Panc1 (cell line): ENCODE data around the gene KIAA1614. TPM values are rescaled to one million over a fixed set of nuclear protein-coding genes. Genes with fewer than 3 reads are reported as not detected.

Experiments used
- ATAC-seq: fragments of 200-7000 bp; cut with Tn5 transposase; 2 replicates; pipeline ENCODE4 v1.9.1; 2020; ENCODE audit warnings: mild to moderate bottlenecking, moderate library complexity
- BruUV-seq: library from RNA; stranded (reverse); fragments of 400-500 nt; replicated peaks from 2 replicates; lab custom pipeline; 2021; lab: Mats Ljungman, UMichigan
- CTCF ChIA-PET: fragments of 300-600 bp; sonication (Branson Sonifier 250); formaldehyde crosslinking; loops from one replicate; lab custom pipeline; 2022; ENCODE audit warnings: antibody characterized with exemption; lab: Charles Lee
- POLR2A ChIA-PET: fragments of 300-600 bp; sonication (Branson Sonifier 250); formaldehyde crosslinking; loops from one replicate; lab custom pipeline; 2022; ENCODE audit warnings: antibody characterized with exemption; lab: Charles Lee
- DNase-seq: peaks from one replicate; pipeline ENCODE4 v3.0.0-alpha.2; 2010; ENCODE audit warnings: low read depth, low spot score
- H3K27ac ChIP-seq: 2 replicates; pipeline ENCODE4 v1.5.1; 2011; ENCODE audit warnings: mild to moderate bottlenecking, low read length, inconsistent platforms
- H3K27me3 ChIP-seq: fragments of 200-500 bp; sonication (Bioruptor generic); 2 replicates; pipeline ENCODE4 v1.6.0; 2014; ENCODE audit warnings: low read length, inconsistent platforms; ENCODE audit not compliant: control insufficient read depth, insufficient read depth
- H3K36me3 ChIP-seq: fragments of 200-500 bp; sonication (Bioruptor generic); 2 replicates; pipeline ENCODE4 v1.5.1; 2014; ENCODE audit warnings: inconsistent platforms, mild to moderate bottlenecking, low read length, moderate library complexity; ENCODE audit not compliant: control insufficient read depth, insufficient read depth
- H3K4me1 ChIP-seq: 2 replicates; pipeline ENCODE4 v1.5.1; 2011; ENCODE audit warnings: inconsistent platforms, mild to moderate bottlenecking, low read length, moderate library complexity; ENCODE audit not compliant: control insufficient read depth, insufficient read depth
- H3K4me3 ChIP-seq, 2 experiments: 2 replicates each; pipeline ENCODE4 v1.5.1; 2011 to 2012; ENCODE audit warnings: low read depth in 2 of 2, low read length in 2 of 2, mild to moderate bottlenecking in 2 of 2, inconsistent platforms in 1 of 2, moderate library complexity in 1 of 2
- H3K9me3 ChIP-seq: fragments of 200-500 bp; sonication (Bioruptor generic); 2 replicates; pipeline ENCODE4 v1.5.1; 2014; ENCODE audit warnings: low read depth, mild to moderate bottlenecking, inconsistent platforms, low read length, moderate library complexity; ENCODE audit not compliant: control insufficient read depth, insufficient read depth
- CTCF ChIP-seq: fragments of 450-650 bp; IDR thresholded peaks from 2 replicates; pipeline ENCODE4 v1.5.1; 2017; ENCODE audit warnings: mild to moderate bottlenecking
- POLR2AphosphoS5 ChIP-seq: IDR thresholded peaks from 2 replicates; pipeline ENCODE4 v1.6.1; 2012; ENCODE audit warnings: mild to moderate bottlenecking, low read depth, low read length, moderate library complexity
- REST ChIP-seq, 2 experiments: IDR thresholded peaks; 2 replicates each; pipeline ENCODE4 v1.6.1; 2011 to 2012; ENCODE audit warnings: low read depth in 2 of 2, control low read depth in 1 of 2, low read length in 1 of 2, mild to moderate bottlenecking in 1 of 2, moderate library complexity in 1 of 2; ENCODE audit not compliant: insufficient read depth in 1 of 2
- SIN3A ChIP-seq: IDR thresholded peaks from 2 replicates; pipeline ENCODE4 v1.6.1; 2012; ENCODE audit warnings: low read depth, mild to moderate bottlenecking, low read length, moderate library complexity, borderline replicate concordance; ENCODE audit not compliant: insufficient read depth
- TCF7L2 ChIP-seq: IDR thresholded peaks from 2 replicates; pipeline ENCODE4 v1.6.1; 2011; ENCODE audit warnings: mild to moderate bottlenecking, low read depth, low read length, inconsistent platforms
- in situ Hi-C: cut with HindIII; loops from 2 replicates; pipeline ENCODE4 v1.10.0; 2016; ENCODE audit warnings: low sequenced_read_pairs, low pct_unique_long_range_greater_than_20kb
- intact Hi-C: fragments of 100-400 bp; cut with micrococcal nuclease; formaldehyde crosslinking; loops from one replicate; pipeline ENCODE4 v1.10.0; 2022; ENCODE audit not compliant: unreplicated experiment
- total RNA-seq: library from RNA; stranded (reverse); gene quantifications from one replicate; pipeline ENCODE4 v1.2.1, GENCODE V29; 2021; ENCODE audit not compliant: unreplicated experiment

The KIAA1614 gene
- total RNA-seq, 1 experiment from 2014 or later, result 0.80 TPM

- ATAC-seq (no peak), DNase-seq (no peak)
- Histone ChIP-seq H3K9me3 (no peaks in the 10 kb centered on the region), H3K4me3 (no peak overlapping the region), H3K36me3 (no peaks in the 10 kb centered on the region), H3K27me3 (no peaks in the 10 kb centered on the region), H3K27ac (no peak overlapping the region), H3K4me1 (peaks cover 5% of the 10 kb centered on the region)
- TF ChIP-seq POLR2AphosphoS5 (no peak), SIN3A (no peak), CTCF (no peak), REST (IDR thresholded peaks at IDR 0.05; ENCODE audit: insufficient read depth in 1 of 2, low read depth in 2 of 2, low read length in 1 of 2) (no peak), TCF7L2 (no peak)
- intact Hi-C loops (loop anchor here (10.0 kb wide), 1 partner anchor 214 kb away; no protein-coding TSS in a partner anchor), in situ Hi-C loops (no loop called here)
- ChIA-PET CTCF (no interaction called here), POLR2A (no interaction called here)
- no TSS peak for BruUV-seq
Measured at GRCh38 chr1:180951186-180951745, 38.6 kb downstream of the KIAA1614 start.

GRCh38 chr1:180951836-180952656 is 39.3 kb downstream of the KIAA1614 start:
- no peak for ATAC-seq
- BruUV-seq, result no TSS peak

More at GRCh38 chr1:180951836-180952656, 39.3 kb downstream of the KIAA1614 start:
- TF ChIP-seq CTCF (no peak), TCF7L2 (no peak), REST (IDR thresholded peaks at IDR 0.05; ENCODE audit: insufficient read depth in 1 of 2, low read depth in 2 of 2, low read length in 1 of 2) (no peak), SIN3A (no peak), POLR2AphosphoS5 (no peak)
- no peaks in the 10 kb centered on the region for H3K9me3 ChIP-seq
- no peaks in the 10 kb centered on the region for H3K36me3 ChIP-seq
- H3K4me1 ChIP-seq, result peaks cover 5% of the 10 kb centered on the region
- ChIA-PET CTCF (no interaction called here), POLR2A (no interaction called here)
- in situ Hi-C loops (no loop called here), intact Hi-C loops (loop anchor here (10.0 kb wide), 1 partner anchor 213 kb away; no protein-coding TSS in a partner anchor)
- H3K27ac ChIP-seq, result no peak overlapping the region
- DNase-seq, result no peak
- no peaks in the 10 kb centered on the region for H3K27me3 ChIP-seq
- H3K4me3 ChIP-seq, result no peak overlapping the region
